ENCODE data around the gene KCNC2. TPM values are rescaled to one million over a fixed set of nuclear protein-coding genes. Genes with fewer than 3 reads are reported as not detected.
"Not testable (repeated sequence)": the region's sequence is repeated elsewhere in the genome, so short reads cannot be mapped to it uniquely, and the experiment has no call there.

Gene KCNC2
- polyA plus RNA-seq, 1 experiment: not detected

GRCh38 chr12:75190846-75191245 is 18.8 kb downstream of the KCNC2 start:
- POLR2A ChIA-PET: no interaction called here
- TF ChIP-seq CTCF (IDR thresholded peaks at IDR 0.05; ENCODE audit: low read depth, low read length): no peak
- Histone ChIP-seq H3K4me3 (ENCODE audit: low read depth, low read length) (no peak overlapping the region), H3K27ac (ENCODE audit: low read depth, low read length) (no peak overlapping the region), H3K9me3 (ENCODE audit: control insufficient read depth, insufficient read depth, low read length) (no peaks in the 10 kb centered on the region), H3K27me3 (ENCODE audit: control insufficient read depth, insufficient read depth, low read length) (no peaks in the 10 kb centered on the region)
- DNase-seq (ENCODE audit: low read depth, low spot score): no peak
- CTCF ChIA-PET: no interaction called here

- H3K27me3 ChIP-seq (ENCODE audit: control insufficient read depth, insufficient read depth, low read length); DNase-seq (ENCODE audit: low read depth, low spot score); H3K27ac ChIP-seq (ENCODE audit: low read depth, low read length); H3K9me3 ChIP-seq (ENCODE audit: control insufficient read depth, insufficient read depth, low read length); POLR2A ChIA-PET; CTCF ChIA-PET; H3K4me3 ChIP-seq (ENCODE audit: low read depth, low read length): not testable (repeated sequence)
These were observed 23.8 kb downstream of the KCNC2 start for GRCh38 chr12:75185881-75186280.

- H3K27me3 ChIP-seq (ENCODE audit: control insufficient read depth, insufficient read depth, low read length): no peaks in the 10 kb centered on the region
- no peak overlapping the region for H3K4me3 ChIP-seq (ENCODE audit: low read depth, low read length)
- no peaks in the 10 kb centered on the region for H3K9me3 ChIP-seq (ENCODE audit: control insufficient read depth, insufficient read depth, low read length)
- DNase-seq (ENCODE audit: low read depth, low spot score): no peak
- ChIA-PET POLR2A (no interaction called here), CTCF (no interaction called here)
- no peak overlapping the region for H3K27ac ChIP-seq (ENCODE audit: low read depth, low read length)
- TF ChIP-seq CTCF (IDR thresholded peaks at IDR 0.05; ENCODE audit: low read depth, low read length): no peak
These were observed 25.1 kb downstream of the KCNC2 start for GRCh38 chr12:75184516-75184915.

GRCh38 chr12:75183967-75184366 is 25.7 kb downstream of the KCNC2 start:
- POLR2A ChIA-PET: no interaction called here
- CTCF ChIA-PET: no interaction called here

GRCh38 chr12:75177997-75178396 is 31.6 kb downstream of the KCNC2 start:
- POLR2A ChIA-PET: no interaction called here
- Histone ChIP-seq H3K27me3 (ENCODE audit: control insufficient read depth, insufficient read depth, low read length) (no peaks in the 10 kb centered on the region), H3K4me3 (ENCODE audit: low read depth, low read length) (no peak overlapping the region), H3K9me3 (ENCODE audit: control insufficient read depth, insufficient read depth, low read length) (no peaks in the 10 kb centered on the region), H3K27ac (ENCODE audit: low read depth, low read length) (no peak overlapping the region)
- DNase-seq (ENCODE audit: low read depth, low spot score): peak; percentile 55
- CTCF ChIA-PET: no interaction called here
- TF ChIP-seq CTCF (IDR thresholded peaks at IDR 0.05; ENCODE audit: low read depth, low read length): no peak

More at GRCh38 chr12:75183967-75184366, 25.7 kb downstream of the KCNC2 start:
- DNase-seq (ENCODE audit: low read depth, low spot score): no peak
- no peak overlapping the region for H3K4me3 ChIP-seq (ENCODE audit: low read depth, low read length)
- H3K27ac ChIP-seq (ENCODE audit: low read depth, low read length): no peak overlapping the region
- H3K27me3 ChIP-seq (ENCODE audit: control insufficient read depth, insufficient read depth, low read length): no peaks in the 10 kb centered on the region
- TF ChIP-seq CTCF (IDR thresholded peaks at IDR 0.05; ENCODE audit: low read depth, low read length): no peak
- no peaks in the 10 kb centered on the region for H3K9me3 ChIP-seq (ENCODE audit: control insufficient read depth, insufficient read depth, low read length)

GRCh38 chr12:75172611-75173010 is 37.0 kb downstream of the KCNC2 start:
- Histone ChIP-seq H3K9me3 (ENCODE audit: control insufficient read depth, insufficient read depth, low read length) (no peaks in the 10 kb centered on the region), H3K27me3 (ENCODE audit: control insufficient read depth, insufficient read depth, low read length) (no peaks in the 10 kb centered on the region), H3K27ac (ENCODE audit: low read depth, low read length) (no peak overlapping the region), H3K4me3 (ENCODE audit: low read depth, low read length) (no peak overlapping the region)
- DNase-seq (ENCODE audit: low read depth, low spot score): no peak
- ChIA-PET POLR2A (no interaction called here), CTCF (no interaction called here)
- TF ChIP-seq CTCF (IDR thresholded peaks at IDR 0.05; ENCODE audit: low read depth, low read length): no peak

Data from AG04450 (cell line).